D341Med (cell line): ENCODE measurements around the gene ADCY4.
A peak's percentile ranks its signal among the peaks of the same experiment; 100 is the strongest.

Source experiments
- DNase-seq: peaks from one replicate; pipeline ENCODE4 v3.0.0; 2012; ENCODE audit warnings: low spot score

The ADCY4 gene

GRCh38 chr14:24315807-24316596, 18.9 kb downstream of the ADCY4 start:
- DNase-seq, result no peak

GRCh38 chr14:24315243-24315806, 19.5 kb downstream of the ADCY4 start:
- no peak for DNase-seq

DNA sequence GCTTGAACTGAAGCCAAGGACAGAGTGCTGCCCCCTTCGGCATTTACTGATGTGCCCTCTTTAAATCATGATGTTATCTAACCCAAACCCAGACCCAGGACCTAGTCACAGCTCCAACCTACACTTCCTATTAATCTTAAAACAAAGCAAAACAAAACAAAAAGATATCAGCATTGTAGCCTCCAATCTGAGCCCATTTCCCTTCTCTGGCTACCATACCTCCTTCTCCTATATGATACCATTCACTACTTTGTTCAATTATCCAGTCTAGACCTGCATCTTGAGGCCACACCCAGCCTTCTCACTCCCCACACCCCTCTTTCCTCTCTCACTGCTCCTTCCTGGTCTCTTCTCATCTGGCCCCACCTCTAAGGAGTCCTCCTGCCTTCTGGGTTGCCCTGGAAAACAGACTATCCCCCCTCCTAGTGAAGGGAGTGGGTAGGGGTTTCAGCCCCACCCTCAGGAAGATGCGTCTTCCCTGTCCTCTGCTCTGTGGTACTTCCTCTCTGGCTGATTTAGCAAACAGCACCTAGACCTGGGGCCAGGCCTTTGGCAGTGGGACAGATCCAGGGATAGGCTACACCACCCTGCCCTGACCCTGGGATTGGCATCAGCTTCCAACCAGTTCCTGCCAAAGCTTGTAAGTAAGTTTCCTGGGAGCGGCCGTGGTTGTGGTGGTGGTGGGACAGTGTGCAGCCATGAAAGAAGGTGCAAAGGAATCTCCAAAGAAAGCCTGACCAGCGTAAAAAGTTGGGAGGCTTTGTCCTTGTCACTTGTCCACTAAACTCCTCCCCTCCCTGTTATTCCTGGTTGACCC, 20.3 kb downstream of the ADCY4 start:
- DNase-seq, result no peak

DNA sequence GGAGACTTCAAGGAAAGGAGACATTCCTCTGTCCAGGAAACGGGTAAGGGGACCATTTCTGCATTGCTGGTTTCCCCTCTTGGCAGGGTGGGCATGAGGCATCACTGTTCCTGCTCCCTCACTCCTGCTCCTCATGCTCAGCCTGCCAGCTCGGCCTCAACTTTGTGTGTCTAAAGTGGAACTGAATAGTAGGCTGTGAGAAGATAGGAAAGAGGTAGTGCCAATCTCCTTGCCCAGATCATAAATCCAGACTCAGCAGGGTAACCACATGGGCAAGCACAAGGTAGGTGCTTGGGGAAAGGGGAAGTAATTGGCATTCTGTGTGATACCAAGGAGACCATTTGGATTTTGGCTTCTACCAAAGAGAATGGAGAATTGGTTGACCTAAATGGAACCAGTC, 21.0 kb downstream of the ADCY4 start:
- DNase-seq, result no peak

DNA sequence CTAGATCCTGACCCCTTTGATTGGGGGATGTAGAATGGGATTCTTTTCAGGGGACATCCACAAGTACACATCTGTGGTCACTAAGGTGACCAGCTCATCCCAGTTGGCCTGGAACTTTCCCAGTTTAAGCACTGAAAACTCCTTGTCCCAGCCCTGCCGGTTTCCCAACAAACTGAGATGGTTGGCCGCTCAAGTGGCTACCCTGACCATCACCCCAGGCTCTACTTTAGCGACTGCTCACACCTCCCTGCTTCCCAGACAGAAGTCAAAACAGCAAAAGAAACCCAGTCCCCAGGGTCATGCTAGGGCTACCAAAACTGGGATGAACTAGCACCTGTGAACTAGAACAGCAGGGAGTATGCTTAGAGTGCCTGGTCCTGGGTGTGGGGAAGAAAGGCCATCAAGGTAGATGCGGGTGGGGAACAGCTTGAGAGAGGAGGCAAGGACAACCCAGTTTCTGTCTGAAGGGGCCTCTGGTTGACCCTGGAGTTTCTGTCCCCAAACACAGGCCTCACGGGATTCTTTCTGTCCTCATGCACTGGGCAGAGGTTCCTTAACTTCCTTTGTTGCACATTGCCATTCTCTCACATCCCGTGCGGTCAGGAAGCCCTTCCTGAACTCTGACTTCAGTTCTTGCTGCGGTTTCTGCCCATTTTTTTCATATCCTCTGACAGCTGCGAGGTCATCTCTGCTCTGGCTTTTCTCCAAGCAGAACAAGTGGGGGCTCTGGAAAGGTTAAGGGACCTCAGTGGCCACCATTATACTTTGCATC, 21.9 kb downstream of the ADCY4 start:
- DNase-seq, result no peak

GRCh38 chr14:24311837-24312615, 22.8 kb downstream of the ADCY4 start:
- no peak for DNase-seq

DNA sequence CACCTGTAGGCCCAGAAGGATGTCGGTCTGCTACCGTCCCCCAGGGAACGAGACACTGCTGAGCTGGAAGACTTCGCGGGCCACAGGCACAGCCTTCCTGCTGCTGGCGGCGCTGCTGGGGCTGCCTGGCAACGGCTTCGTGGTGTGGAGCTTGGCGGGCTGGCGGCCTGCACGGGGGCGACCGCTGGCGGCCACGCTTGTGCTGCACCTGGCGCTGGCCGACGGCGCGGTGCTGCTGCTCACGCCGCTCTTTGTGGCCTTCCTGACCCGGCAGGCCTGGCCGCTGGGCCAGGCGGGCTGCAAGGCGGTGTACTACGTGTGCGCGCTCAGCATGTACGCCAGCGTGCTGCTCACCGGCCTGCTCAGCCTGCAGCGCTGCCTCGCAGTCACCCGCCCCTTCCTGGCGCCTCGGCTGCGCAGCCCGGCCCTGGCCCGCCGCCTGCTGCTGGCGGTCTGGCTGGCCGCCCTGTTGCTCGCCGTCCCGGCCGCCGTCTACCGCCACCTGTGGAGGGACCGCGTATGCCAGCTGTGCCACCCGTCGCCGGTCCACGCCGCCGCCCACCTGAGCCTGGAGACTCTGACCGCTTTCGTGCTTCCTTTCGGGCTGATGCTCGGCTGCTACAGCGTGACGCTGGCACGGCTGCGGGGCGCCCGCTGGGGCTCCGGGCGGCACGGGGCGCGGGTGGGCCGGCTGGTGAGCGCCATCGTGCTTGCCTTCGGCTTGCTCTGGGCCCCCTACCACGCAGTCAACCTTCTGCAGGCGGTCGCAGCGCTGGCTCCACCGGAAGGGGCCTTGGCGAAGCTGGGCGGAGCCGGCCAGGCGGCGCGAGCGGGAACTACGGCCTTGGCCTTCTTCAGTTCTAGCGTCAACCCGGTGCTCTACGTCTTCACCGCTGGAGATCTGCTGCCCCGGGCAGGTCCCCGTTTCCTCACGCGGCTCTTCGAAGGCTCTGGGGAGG, 23.9 kb downstream of the ADCY4 start, which contains the start of gene LTB4R:
TSS of gene LTB4R (plus strand) at position 857 of the 959 bp plus-strand sequence. CDS start 4,150 bp downstream, outside the sequence.
- no peak for DNase-seq

- no peak for DNase-seq
Measured at GRCh38 chr14:24310265-24310645, 24.6 kb downstream of the ADCY4 start.

DNA sequence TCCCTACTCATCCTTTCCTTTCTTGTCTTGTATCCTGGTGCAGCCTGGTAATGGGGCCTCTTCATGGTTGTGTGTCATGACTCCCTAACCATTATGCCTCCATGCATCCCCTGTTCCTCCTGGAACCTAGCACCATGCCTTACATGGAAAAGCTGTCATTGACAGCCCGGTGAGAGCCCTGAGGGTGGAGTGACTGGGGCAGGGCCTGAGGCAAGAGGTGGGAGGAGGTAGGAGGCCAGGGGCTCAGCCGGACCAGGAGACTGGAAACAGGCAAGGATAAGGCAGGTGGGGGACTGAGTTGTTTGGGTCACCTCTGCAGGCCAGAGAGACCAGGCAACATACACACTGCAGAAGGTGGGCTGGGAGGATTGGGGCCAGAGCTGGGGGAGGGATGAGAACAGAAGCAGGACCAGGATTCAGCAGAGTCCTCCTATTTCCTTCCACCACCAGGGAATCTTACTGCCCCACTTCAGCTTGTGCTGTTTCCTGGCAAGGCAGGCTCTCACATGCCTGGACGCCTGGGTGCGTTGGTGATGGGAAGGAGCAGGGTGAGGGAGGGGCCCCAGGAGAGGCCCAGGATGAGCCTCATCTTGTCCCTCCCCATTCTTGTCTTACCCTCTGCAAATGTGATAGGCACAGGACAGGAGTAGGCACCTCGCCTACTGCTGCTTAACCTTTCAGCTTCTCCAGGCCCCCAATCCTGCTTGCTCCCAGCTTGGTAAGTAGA, 25.2 kb downstream of the ADCY4 start, which contains the start of gene LTB4R2:
TSS of gene LTB4R2 (plus strand) at position 603 of the 727 bp plus-strand sequence. CDS start 525 bp downstream, outside the sequence.
- no peak for DNase-seq

DNA sequence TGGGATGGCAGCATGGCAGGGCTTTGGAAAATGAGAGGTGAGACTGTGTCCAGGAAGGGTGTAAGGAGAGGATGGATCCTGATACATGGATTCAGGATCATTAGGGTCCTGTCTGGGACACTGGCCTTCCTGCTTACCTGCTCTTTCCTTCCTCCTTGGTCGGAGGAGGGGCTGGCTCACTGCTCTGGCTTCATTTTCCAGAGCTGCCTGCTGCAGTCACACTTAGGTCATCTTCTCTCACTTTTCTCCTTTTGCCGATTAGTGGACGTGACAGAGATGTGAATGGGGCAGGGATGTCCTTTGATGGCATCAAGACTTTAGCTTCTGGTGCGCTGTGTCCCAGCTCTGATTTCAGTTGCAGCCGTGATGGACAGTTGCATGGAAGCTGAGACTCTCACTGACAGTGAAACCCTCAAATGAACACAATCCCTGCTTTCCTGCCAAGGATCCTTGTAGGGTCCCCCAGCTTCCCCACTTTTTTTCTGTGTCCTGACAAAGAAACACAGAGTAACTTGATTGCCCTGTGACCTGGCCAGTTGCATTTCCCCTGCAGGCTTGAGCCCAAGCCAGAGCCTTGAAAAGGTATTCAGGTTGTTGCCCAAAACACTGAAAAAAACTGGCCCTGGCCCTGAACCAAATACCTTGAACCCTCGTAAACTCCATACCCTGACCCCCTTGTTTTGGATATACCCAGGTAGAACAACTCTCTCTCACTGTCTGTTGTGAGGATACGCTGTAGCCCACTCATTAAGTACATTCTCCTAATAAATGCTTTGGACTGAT, 26.3 kb downstream of the ADCY4 start:
- no peak for DNase-seq

GRCh38 chr14:24307575-24308341, 27.1 kb downstream of the ADCY4 start, which contains the start of gene CIDEB:
Gene CIDEB, minus strand, starts transcription at chr14:24307977. Its CDS starts 119 bp downstream, at chr14:24307858.
- peak; percentile 84 for DNase-seq

- no peak for DNase-seq
Measured at GRCh38 chr14:24307156-24307574, 27.7 kb downstream of the ADCY4 start.

- DNase-seq, result no peak
Measured at GRCh38 chr14:24304019-24304387, 30.9 kb downstream of the ADCY4 start.

DNA sequence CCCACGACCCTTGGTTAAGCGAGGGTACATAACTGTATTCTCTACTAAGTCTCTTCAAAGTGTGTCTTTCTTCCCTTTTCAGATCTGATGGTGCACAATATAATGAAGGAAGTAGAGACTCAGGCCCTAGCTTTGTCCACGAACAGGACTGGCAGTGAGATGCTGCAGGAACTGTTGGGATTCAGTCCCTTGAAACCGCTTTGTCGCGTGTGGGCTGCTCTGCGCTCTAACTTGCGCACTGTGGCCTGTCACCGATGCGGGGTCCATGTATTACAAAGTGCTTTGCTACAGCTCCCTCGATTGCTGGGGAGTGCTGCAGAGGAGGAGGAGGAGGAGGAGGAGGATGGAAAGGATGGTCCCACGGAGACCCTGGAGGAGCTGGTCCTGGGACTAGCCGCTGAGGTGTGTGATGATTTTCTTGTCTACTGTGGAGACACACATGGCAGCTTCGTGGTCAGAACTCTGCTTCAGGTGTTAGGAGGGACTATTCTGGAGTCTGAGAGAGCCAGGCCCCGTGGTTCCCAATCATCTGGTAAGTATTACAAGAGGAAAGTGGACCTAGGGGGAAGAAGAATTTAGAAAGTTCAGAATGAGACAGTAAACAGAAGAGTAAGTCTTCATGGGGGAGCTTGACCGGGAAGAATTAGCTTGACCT, 34.4 kb downstream of the ADCY4 start:
- no peak for DNase-seq

GRCh38 chr14:24299255-24300191, 35.3 kb downstream of the ADCY4 start, which contains the start of the genes DHRS1 and NOP9:
Gene DHRS1, minus strand, starts transcription at chr14:24299780. Its CDS starts 674 bp downstream, at chr14:24299106.
Gene NOP9, plus strand, starts transcription at chr14:24299850. Its CDS starts 105 bp downstream, at chr14:24299955.
- DNase-seq, result peak; percentile 97

DNA sequence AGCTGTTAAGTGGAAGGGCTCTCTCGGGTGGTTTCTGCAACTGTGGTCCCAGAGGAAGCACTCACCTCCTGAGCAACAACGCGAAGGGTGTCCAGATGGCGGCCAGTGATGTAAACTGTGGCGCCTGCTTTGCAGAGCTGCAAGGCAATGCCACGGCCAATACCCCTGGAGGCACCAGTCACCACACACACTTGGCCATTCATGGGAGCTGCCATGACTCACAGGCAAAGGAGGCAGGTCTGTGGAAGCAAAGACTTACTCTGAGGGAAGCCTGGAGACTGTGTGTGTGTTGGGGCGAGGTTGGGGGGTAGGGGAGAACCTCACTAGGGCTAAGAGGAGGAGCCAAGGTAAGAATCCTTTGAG, 36.0 kb downstream of the ADCY4 start:
- no peak for DNase-seq
